Central memory CD8-positive, alpha-beta T cell (primary cell): Measurements from ENCODE around the gene TACC2.
"Not testable (repeated sequence)": the region's sequence is repeated elsewhere in the genome, so short reads cannot be mapped to it uniquely, and the experiment has no call there.

ENCODE experiments used
- ATAC-seq: fragments of 150-1000 bp; cut with Tn5 transposase; replicated peaks from 2 replicates; pipeline ENCODE4 v1.10.0; 2022; ENCODE audit warnings: mild to moderate bottlenecking, moderate FRiP score, moderate number of reproducible peaks; ENCODE audit not compliant: poor library complexity, severe bottlenecking; ENCODE audit errors: extremely low read depth
- DNase-seq, 2 donors: peaks; one replicate each; pipeline ENCODE4 v3.0.0; 2021; ENCODE audit warnings: low spot score in 2 of 2
- H3K27ac Mint-ChIP-seq: one replicate; pipeline ENCODE4 v1.8.0; 2022; ENCODE audit warnings: low read depth, mild to moderate bottlenecking, moderate library complexity, mixed read lengths
- H3K27me3 Mint-ChIP-seq: one replicate; pipeline ENCODE4 v1.8.0; 2022; ENCODE audit warnings: mixed read lengths
- H3K36me3 Mint-ChIP-seq: one replicate; pipeline ENCODE4 v1.8.0; 2022; ENCODE audit warnings: mild to moderate bottlenecking, moderate library complexity, mixed read lengths; ENCODE audit not compliant: insufficient read depth
- H3K4me1 Mint-ChIP-seq: one replicate; pipeline ENCODE4 v1.8.0; 2022; ENCODE audit warnings: mixed read lengths
- H3K4me3 Mint-ChIP-seq: one replicate; pipeline ENCODE4 v1.8.0; 2022; ENCODE audit warnings: mild to moderate bottlenecking, moderate library complexity, mixed read lengths
- H3K9me3 Mint-ChIP-seq: one replicate; pipeline ENCODE4 v1.8.0; 2022; ENCODE audit warnings: mixed read lengths

TACC2 gene

GRCh38 chr10:121994429-121994941 lies 5.5 kb downstream of the TACC2 start:
- ATAC-seq (no peak), DNase-seq (no peak)
- H3K9me3 Mint-ChIP-seq = peaks cover under 1% of the 10 kb centered on the region
- H3K27ac Mint-ChIP-seq = no peak overlapping the region
- peaks cover 1% of the 10 kb centered on the region for H3K36me3 Mint-ChIP-seq
- peaks cover 52% of the 10 kb centered on the region for H3K27me3 Mint-ChIP-seq
- no peaks in the 10 kb centered on the region for H3K4me1 Mint-ChIP-seq
- no peak overlapping the region for H3K4me3 Mint-ChIP-seq

DNA sequence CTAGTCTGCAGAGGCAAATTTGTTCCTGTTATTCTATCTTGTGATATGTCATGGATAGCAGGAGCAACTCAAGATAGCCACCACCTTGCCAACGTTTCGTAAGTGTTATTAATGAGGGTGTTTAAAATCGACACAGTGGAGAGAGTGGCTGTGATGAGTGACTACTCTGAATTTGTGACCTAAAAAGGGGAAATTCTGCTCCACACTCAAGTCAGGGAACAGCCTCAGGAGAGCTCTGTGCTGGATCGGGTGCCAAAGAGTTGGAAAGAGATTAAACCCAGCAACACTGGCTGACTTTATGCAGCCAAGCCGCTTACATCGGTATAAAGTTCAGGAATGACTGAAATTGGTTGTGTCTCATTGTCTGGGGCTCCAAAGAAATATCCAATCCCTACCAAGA lies 9.5 kb downstream of the TACC2 start:
- no peak for ATAC-seq

GRCh38 chr10:121999301-121999700 lies 10.3 kb downstream of the TACC2 start:
- ATAC-seq = no peak
- H3K9me3 Mint-ChIP-seq = peaks cover 17% of the 10 kb centered on the region
- H3K27ac Mint-ChIP-seq = no peak overlapping the region
- H3K4me1 Mint-ChIP-seq = no peaks in the 10 kb centered on the region
- H3K36me3 Mint-ChIP-seq = no peaks in the 10 kb centered on the region
- no peak for DNase-seq
- peaks cover 50% of the 10 kb centered on the region for H3K27me3 Mint-ChIP-seq
- H3K4me3 Mint-ChIP-seq = no peak overlapping the region

More for the DNA sequence above, 9.5 kb downstream of the TACC2 start:
- Mint-ChIP-seq H3K27me3 (peaks cover 58% of the 10 kb centered on the region), H3K36me3 (peaks cover 1% of the 10 kb centered on the region), H3K4me3 (no peak overlapping the region), H3K4me1 (no peaks in the 10 kb centered on the region), H3K27ac (no peak overlapping the region), H3K9me3 (peaks cover 17% of the 10 kb centered on the region)
- no peak for DNase-seq

DNA sequence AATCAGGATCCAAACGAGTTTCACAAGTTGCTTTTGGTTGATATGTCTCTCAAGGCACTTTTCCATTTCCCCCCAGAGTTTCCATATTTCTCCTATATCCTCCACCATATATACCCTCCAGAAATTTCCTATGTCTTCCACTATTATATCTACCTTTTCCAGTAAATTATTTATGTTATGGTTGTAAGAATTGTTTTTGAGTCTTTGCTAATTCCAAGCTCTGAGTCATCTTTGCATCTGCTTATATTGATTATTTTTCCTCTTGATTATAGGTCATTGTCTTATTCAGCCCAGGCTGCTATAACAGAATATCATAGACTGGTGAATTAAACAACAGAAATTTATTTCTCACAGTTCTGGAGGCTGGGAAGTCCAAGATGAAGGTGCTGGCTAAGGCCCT lies 12.7 kb downstream of the TACC2 start:
- Mint-ChIP-seq H3K27me3 (peaks cover 27% of the 10 kb centered on the region), H3K4me1 (no peaks in the 10 kb centered on the region)
- no peak for ATAC-seq

DNA sequence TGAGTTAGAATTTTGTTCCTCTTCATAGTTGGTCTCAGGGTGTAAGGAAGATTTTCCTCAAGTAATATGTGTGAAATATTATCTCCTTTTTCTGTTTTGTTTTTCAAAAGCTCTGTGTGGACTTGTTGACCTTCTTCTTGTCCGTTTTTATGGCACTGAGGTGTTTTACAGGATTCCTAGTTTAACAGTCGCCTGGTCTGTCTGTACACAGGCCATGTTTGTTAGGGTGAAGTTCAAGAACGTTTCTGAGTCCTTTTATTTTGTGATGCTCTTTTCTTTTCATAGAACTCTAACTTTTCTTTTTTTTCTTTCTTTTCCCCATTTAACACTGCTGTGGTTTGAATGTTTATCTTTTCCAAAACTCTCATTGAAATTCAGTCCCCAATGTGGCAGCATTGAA lies 18.5 kb downstream of the TACC2 start:
- ATAC-seq (no peak), DNase-seq (no peak)
- Mint-ChIP-seq H3K4me1 (no peaks in the 10 kb centered on the region), H3K9me3 (peaks cover under 1% of the 10 kb centered on the region), H3K27me3 (peaks cover 36% of the 10 kb centered on the region), H3K27ac (no peak overlapping the region), H3K4me3 (no peak overlapping the region), H3K36me3 (no peaks in the 10 kb centered on the region)

More for the DNA sequence above, 12.7 kb downstream of the TACC2 start:
- Mint-ChIP-seq H3K36me3 (no peaks in the 10 kb centered on the region), H3K27ac (no peak overlapping the region), H3K4me3 (no peak overlapping the region), H3K9me3 (peaks cover 17% of the 10 kb centered on the region)
- no peak for DNase-seq

DNA sequence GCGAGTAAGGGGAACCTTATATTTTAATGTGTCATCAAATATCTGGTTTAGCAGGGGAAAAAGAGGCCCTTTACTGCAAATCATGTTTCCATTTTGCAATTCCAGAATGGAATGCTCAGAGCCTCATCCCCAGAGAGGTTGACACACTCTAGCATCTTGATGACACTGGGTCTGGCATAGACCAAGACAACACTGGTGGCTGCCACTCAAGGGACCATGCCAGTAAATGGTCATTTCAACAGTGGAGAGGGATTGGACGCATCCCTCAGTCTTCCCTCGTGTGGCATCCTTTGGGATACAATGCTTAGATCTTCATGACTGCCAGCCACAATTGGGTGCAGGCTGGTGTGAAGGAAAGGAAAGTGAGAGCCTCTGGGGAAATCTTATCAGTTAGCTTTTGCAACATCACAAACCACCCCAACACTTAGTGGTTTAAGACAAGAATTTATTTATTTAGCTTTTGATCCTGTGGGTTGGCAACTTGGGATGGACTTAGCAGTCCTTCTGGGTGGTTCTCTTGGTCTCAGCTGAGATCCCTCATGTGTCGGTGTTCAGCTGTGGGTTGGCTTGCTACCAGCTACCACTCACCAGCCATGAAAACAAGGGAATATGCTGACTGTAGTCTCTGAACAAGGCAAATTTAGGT lies 21.6 kb downstream of the TACC2 start:
- DNase-seq (no peak), ATAC-seq (no peak)
- Mint-ChIP-seq H3K27me3 (peaks cover 53% of the 10 kb centered on the region), H3K36me3 (no peaks in the 10 kb centered on the region), H3K4me1 (no peaks in the 10 kb centered on the region), H3K27ac (no peak overlapping the region), H3K9me3 (no peaks in the 10 kb centered on the region), H3K4me3 (no peak overlapping the region)

DNA sequence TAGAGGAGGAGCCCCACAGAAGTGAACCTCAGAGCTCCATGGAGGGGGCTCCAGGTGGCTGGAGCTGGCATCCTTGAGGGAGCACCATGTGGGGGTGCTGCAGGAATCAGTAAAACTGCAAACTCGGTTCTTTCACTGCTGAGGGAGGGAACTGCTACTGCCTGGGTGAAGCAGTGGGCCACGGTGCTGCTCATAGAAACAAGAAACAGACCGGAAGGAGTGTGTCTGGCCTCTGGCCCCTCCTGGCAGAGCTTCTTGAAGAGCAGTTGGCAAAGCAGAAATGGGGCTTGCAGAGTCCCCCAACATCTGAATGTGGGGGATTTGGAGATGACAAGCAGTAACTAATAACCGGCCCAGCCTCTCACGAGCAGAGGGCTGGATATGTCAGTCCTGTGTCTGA lies 23.8 kb downstream of the TACC2 start:
- DNase-seq (no peak), ATAC-seq (no peak)
- Mint-ChIP-seq H3K27ac (no peak overlapping the region), H3K4me1 (no peaks in the 10 kb centered on the region), H3K4me3 (no peak overlapping the region), H3K36me3 (no peaks in the 10 kb centered on the region), H3K9me3 (no peaks in the 10 kb centered on the region), H3K27me3 (peaks cover 42% of the 10 kb centered on the region)

DNA sequence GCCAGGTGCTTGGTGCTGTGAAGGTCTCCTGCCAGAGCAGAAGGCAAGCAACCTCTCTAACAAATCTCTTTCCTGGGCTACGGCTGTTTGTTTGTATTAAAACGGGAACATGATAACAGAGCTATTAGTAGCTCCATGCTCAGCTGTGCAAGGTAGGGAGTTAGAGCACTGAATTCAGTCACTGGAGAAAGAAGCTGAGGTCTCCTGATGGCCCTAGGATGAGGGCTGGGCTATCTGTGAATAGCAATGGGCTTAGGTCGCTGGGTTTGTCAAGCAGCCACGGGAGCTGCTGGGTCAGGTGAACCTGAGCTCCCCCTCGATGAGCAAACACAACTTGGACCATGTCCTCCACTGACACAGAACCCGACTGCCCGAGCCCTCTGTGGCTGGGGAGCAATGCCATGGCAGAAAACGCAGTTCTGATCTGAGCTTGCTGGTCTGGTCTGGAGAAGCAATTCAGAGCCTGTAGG lies 24.4 kb downstream of the TACC2 start:
- Mint-ChIP-seq H3K27me3 (peaks cover 39% of the 10 kb centered on the region), H3K4me3 (no peak overlapping the region), H3K4me1 (no peaks in the 10 kb centered on the region), H3K9me3 (no peaks in the 10 kb centered on the region), H3K27ac (no peak overlapping the region), H3K36me3 (no peaks in the 10 kb centered on the region)
- ATAC-seq = no peak
- DNase-seq = no peak

- DNase-seq = no peak
- Mint-ChIP-seq H3K4me1 (no peaks in the 10 kb centered on the region), H3K27ac (no peak overlapping the region), H3K36me3 (no peaks in the 10 kb centered on the region), H3K27me3 (peaks cover 39% of the 10 kb centered on the region), H3K4me3 (no peak overlapping the region), H3K9me3 (no peaks in the 10 kb centered on the region)
- ATAC-seq = no peak
These were observed 25.8 kb downstream of the TACC2 start for GRCh38 chr10:122014652-122015248.

DNA sequence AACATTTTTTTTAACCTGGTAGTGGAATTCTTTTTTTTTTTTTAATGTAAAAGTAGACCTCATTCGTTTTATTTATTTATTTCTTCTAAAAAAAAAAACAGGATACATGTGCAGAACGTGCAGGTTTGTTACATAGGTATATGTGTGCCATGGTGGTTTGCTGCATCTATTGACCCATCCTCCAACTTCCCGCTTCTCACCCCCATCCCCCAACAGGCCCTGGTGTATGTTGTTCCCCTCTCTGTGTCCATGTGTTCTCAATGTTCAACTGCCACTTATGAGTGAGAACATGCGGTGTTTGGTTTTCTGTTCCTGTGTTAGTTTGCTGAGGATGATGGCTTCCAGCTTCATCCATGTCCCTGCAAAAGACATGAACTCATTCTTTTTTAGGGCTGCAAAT lies 29.0 kb downstream of the TACC2 start:
- not testable (repeated sequence) for H3K27ac Mint-ChIP-seq, H3K4me3 Mint-ChIP-seq, ATAC-seq, H3K9me3 Mint-ChIP-seq, H3K36me3 Mint-ChIP-seq, H3K4me1 Mint-ChIP-seq, DNase-seq
- peaks cover 12% of the 10 kb centered on the region for H3K27me3 Mint-ChIP-seq

- no peaks in the 10 kb centered on the region for H3K4me1 Mint-ChIP-seq
- H3K36me3 Mint-ChIP-seq = no peaks in the 10 kb centered on the region
- DNase-seq (no peak), ATAC-seq (no peak)
- H3K9me3 Mint-ChIP-seq = no peaks in the 10 kb centered on the region
- peaks cover 9% of the 10 kb centered on the region for H3K27me3 Mint-ChIP-seq
- H3K27ac Mint-ChIP-seq = no peak overlapping the region
- no peak overlapping the region for H3K4me3 Mint-ChIP-seq
These were observed 29.5 kb downstream of the TACC2 start for GRCh38 chr10:122018491-122018890.

DNA sequence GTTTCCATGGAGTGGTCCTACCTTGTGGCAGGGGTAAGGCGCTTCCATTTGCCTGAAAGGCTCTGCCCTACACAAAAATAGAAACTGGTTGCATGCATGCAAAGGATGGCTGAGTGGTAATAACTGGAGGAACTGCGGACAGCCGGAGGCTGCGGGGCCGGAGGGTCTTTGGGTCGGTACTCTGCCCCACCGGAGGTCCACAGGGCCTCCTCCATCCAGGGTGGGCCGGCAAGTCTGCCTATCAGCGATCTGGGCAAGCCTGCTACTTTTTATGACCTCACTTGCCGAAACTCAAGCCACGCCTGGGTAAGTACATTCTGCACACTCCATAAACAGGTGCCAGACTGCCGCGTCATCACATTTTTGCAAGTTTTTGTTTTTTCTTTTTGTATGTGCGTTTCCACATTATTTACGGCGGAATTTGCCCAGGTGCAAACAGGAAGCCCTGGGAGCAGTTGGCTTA lies 30.0 kb downstream of the TACC2 start:
- peaks cover 9% of the 10 kb centered on the region for H3K27me3 Mint-ChIP-seq
- no peaks in the 10 kb centered on the region for H3K36me3 Mint-ChIP-seq
- H3K4me3 Mint-ChIP-seq = no peak overlapping the region
- H3K27ac Mint-ChIP-seq = no peak overlapping the region
- ATAC-seq (no peak), DNase-seq (no peak)
- no peaks in the 10 kb centered on the region for H3K9me3 Mint-ChIP-seq
- no peaks in the 10 kb centered on the region for H3K4me1 Mint-ChIP-seq

GRCh38 chr10:122019414-122019975 lies 30.5 kb downstream of the TACC2 start:
- no peak for DNase-seq
- H3K4me1 Mint-ChIP-seq = no peaks in the 10 kb centered on the region
- no peak overlapping the region for H3K27ac Mint-ChIP-seq
- no peaks in the 10 kb centered on the region for H3K9me3 Mint-ChIP-seq
- no peak for ATAC-seq
- no peak overlapping the region for H3K4me3 Mint-ChIP-seq
- H3K27me3 Mint-ChIP-seq = peaks cover 5% of the 10 kb centered on the region
- no peaks in the 10 kb centered on the region for H3K36me3 Mint-ChIP-seq
